Suprapubic skin (tissue), 4 donors: ENCODE results near the gene CEL. TPM values are rescaled to one million over a fixed set of nuclear protein-coding genes. Genes with fewer than 3 reads are reported as not detected.
"Not testable (repeated sequence)": the region's sequence is repeated elsewhere in the genome, so short reads cannot be mapped to it uniquely, and the experiment has no call there.

ENCODE experiments used
- DNase-seq, 2 donors: peaks; one replicate each; pipeline ENCODE4 v3.0.0-alpha.2; 2019; ENCODE audit warnings: low spot score in 2 of 2
- H3K27ac ChIP-seq: fragments of 200-600 bp; sonication (generic); one replicate; pipeline ENCODE4 v1.5.1; 2019
- H3K27me3 ChIP-seq: fragments of 200-600 bp; sonication (generic); one replicate; pipeline ENCODE4 v1.5.1; 2019
- H3K36me3 ChIP-seq: fragments of 200-600 bp; sonication (generic); one replicate; pipeline ENCODE4 v1.5.1; 2019
- H3K4me1 ChIP-seq: fragments of 200-600 bp; sonication (generic); one replicate; pipeline ENCODE4 v1.5.1; 2019
- H3K4me3 ChIP-seq: fragments of 200-600 bp; sonication (generic); one replicate; pipeline ENCODE4 v1.5.1; 2019; ENCODE audit warnings: mild to moderate bottlenecking
- H3K9me3 ChIP-seq: fragments of 200-600 bp; sonication (generic); one replicate; pipeline ENCODE4 v1.5.1; 2019
- CTCF ChIP-seq, 2 donors: fragments of 200-600 bp in 1 of 2; fragments of 450-650 bp in 1 of 2; sonication (generic) in 1 of 2; IDR thresholded peaks; one replicate each; pipeline ENCODE4 v1.5.1; 2016 to 2019; ENCODE audit warnings: antibody characterized with exemption in 2 of 2, mild to moderate bottlenecking in 1 of 2, moderate library complexity in 1 of 2
- EP300 ChIP-seq: sonication (generic); formaldehyde crosslinking; IDR thresholded peaks from one replicate; pipeline ENCODE4 v1.6.1; 2017; ENCODE audit warnings: antibody characterized with exemption
- POLR2A ChIP-seq, 2 donors: fragments of 450-650 bp; IDR thresholded peaks; one replicate each; pipeline ENCODE4 v1.6.1; 2017; ENCODE audit warnings: antibody characterized with exemption in 2 of 2, mild to moderate bottlenecking in 2 of 2, moderate library complexity in 2 of 2
- POLR2AphosphoS5 ChIP-seq, 3 donors: sonication (generic); formaldehyde crosslinking; IDR thresholded peaks; one replicate each; pipeline ENCODE4 v1.6.1; 2017; ENCODE audit warnings: antibody characterized with exemption in 3 of 3
- WGBS: methylation state at CpG from one replicate; pipeline ENCODE4 v1.1.5; 2018; 5-methylcytosine and 5-hydroxymethylcytosine counted together
- total RNA-seq, 4 donors: library from RNA; depleted of rRNA; stranded (reverse); fragments of >200 nt; gene quantifications; one replicate each; pipeline ENCODE4 v1.1.0, GENCODE V29; 2016

CEL gene
- total RNA-seq, 4 donors from 2014 or later, result 5.2 to 10.7 (median 5.9) TPM

GRCh38 chr9:133059623-133060022 is 2.2 kb upstream of the CEL start:
- TF ChIP-seq POLR2AphosphoS5 (IDR thresholded peaks at IDR 0.05) (no peak), POLR2A (IDR thresholded peaks at IDR 0.05) (no peak), EP300 (no peak), CTCF (IDR thresholded peaks at IDR 0.05) (no peak)
- WGBS, result 39% methylated on average over 7 of the region's 7 CpGs
- no peak for DNase-seq
- Histone ChIP-seq H3K36me3 (peaks cover 37% of the 10 kb centered on the region), H3K4me3 (no peak overlapping the region), H3K27me3 (no peaks in the 10 kb centered on the region), H3K27ac (no peak overlapping the region), H3K4me1 (peaks cover 41% of the 10 kb centered on the region), H3K9me3 (no peaks in the 10 kb centered on the region)

GRCh38 chr9:133060417-133060841 is 1.4 kb upstream of the CEL start:
- 71% methylated on average over 6 of the region's 6 CpGs for WGBS
- Histone ChIP-seq H3K9me3 (no peaks in the 10 kb centered on the region), H3K36me3 (peaks cover 29% of the 10 kb centered on the region), H3K27me3 (no peaks in the 10 kb centered on the region), H3K4me1 (peaks cover 41% of the 10 kb centered on the region), H3K4me3 (no peak overlapping the region), H3K27ac (no peak overlapping the region)
- DNase-seq, result no peak
- TF ChIP-seq EP300, result no peak
- TF ChIP-seq POLR2A (IDR thresholded peaks at IDR 0.05), result no peak
- no peak for TF ChIP-seq CTCF (IDR thresholded peaks at IDR 0.05)
- TF ChIP-seq POLR2AphosphoS5 (IDR thresholded peaks at IDR 0.05), result no peak

GRCh38 chr9:133061019-133061763 is 590 bp upstream of the CEL start:
- WGBS, result 38% methylated on average over 11 of the region's 14 CpGs
- not testable (repeated sequence) for H3K4me3 ChIP-seq, DNase-seq, H3K9me3 ChIP-seq, H3K27me3 ChIP-seq, H3K27ac ChIP-seq
- peaks cover 33% of the 10 kb centered on the region for H3K4me1 ChIP-seq
- peaks cover 21% of the 10 kb centered on the region for H3K36me3 ChIP-seq

GRCh38 chr9:133062569-133062968 is 788 bp downstream of the CEL start:
- 48% methylated on average over 5 of the region's 8 CpGs for WGBS
- not testable (repeated sequence) for H3K9me3 ChIP-seq, H3K4me3 ChIP-seq, H3K36me3 ChIP-seq, H3K27me3 ChIP-seq, DNase-seq, H3K27ac ChIP-seq
- H3K4me1 ChIP-seq, result peaks cover 24% of the 10 kb centered on the region

- no peak overlapping the region for H3K4me3 ChIP-seq
- H3K27me3 ChIP-seq, result no peaks in the 10 kb centered on the region
- TF ChIP-seq POLR2AphosphoS5 (IDR thresholded peaks at IDR 0.05), result no peak
- no peak for TF ChIP-seq CTCF (IDR thresholded peaks at IDR 0.05)
- no peak for TF ChIP-seq POLR2A (IDR thresholded peaks at IDR 0.05)
- no peak for TF ChIP-seq EP300
- no peak for DNase-seq
- H3K9me3 ChIP-seq, result no peaks in the 10 kb centered on the region
- no peak overlapping the region for H3K27ac ChIP-seq
- peaks cover 21% of the 10 kb centered on the region for H3K4me1 ChIP-seq
- WGBS, result 84% methylated on average over 8 of the region's 8 CpGs
- H3K36me3 ChIP-seq, result peaks cover 2% of the 10 kb centered on the region
Observed at GRCh38 chr9:133063159-133063499, 1.3 kb downstream of the CEL start.

GRCh38 chr9:133063500-133064231 is 1.9 kb downstream of the CEL start:
- Histone ChIP-seq H3K27me3 (no peaks in the 10 kb centered on the region), H3K4me1 (peaks cover 21% of the 10 kb centered on the region), H3K27ac (no peak overlapping the region), H3K9me3 (no peaks in the 10 kb centered on the region), H3K4me3 (no peak overlapping the region), H3K36me3 (no peaks in the 10 kb centered on the region)
- 14% methylated on average over 2 of the region's 14 CpGs for WGBS
- no peak for TF ChIP-seq EP300
- TF ChIP-seq CTCF (IDR thresholded peaks at IDR 0.05), result no peak
- no peak for DNase-seq
